ENCODE data around the gene PLEKHG4. TPM values are rescaled to one million over a fixed set of nuclear protein-coding genes. Genes with fewer than 3 reads are reported as not detected.

Gene PLEKHG4
- total RNA-seq, 1 donor from 2014 or later: 20.9 TPM

GRCh38 chr16:67326472-67327309 is 47.4 kb downstream of the PLEKHG4 start, which contains the start of the genes KCTD19 and LRRC36:
Gene KCTD19 (minus strand): TSS chr16:67326741. CDS start chr16:67326707, 34 bp downstream.
Gene LRRC36 (plus strand): TSS chr16:67326815. CDS start chr16:67326863, 48 bp downstream.
- DNase-seq (ENCODE audit: low spot score): peak; percentile 44

GRCh38 chr16:67327743-67328142 is 48.4 kb downstream of the PLEKHG4 start:
- DNase-seq (ENCODE audit: low spot score): no peak

GRCh38 chr16:67329901-67330300 is 50.6 kb downstream of the PLEKHG4 start:
- DNase-seq (ENCODE audit: low spot score): no peak

- no peak for DNase-seq (ENCODE audit: low spot score)
These were observed 54.0 kb downstream of the PLEKHG4 start for GRCh38 chr16:67333315-67333714.

GRCh38 chr16:67336116-67336515 is 56.8 kb downstream of the PLEKHG4 start:
- DNase-seq (ENCODE audit: low spot score): no peak

- no peak for DNase-seq (ENCODE audit: low spot score)
These were observed 57.3 kb downstream of the PLEKHG4 start for GRCh38 chr16:67336648-67337047.

Other genes with a start within 250 kb of the PLEKHG4 start
- gene PHAF1, start 169.6 kb upstream of the PLEKHG4 start, total RNA-seq (ENCODE audit: insufficient read depth, low replicate concordance): 18.5 TPM
- gene B3GNT9, start 128.5 kb upstream of the PLEKHG4 start, total RNA-seq (ENCODE audit: insufficient read depth, low replicate concordance): 37.3 TPM
- gene TRADD, start 119.6 kb upstream of the PLEKHG4 start, total RNA-seq (ENCODE audit: insufficient read depth, low replicate concordance): 10.8 TPM
- 9.6 TPM for gene FBXL8, start 119.6 kb upstream of the PLEKHG4 start, total RNA-seq (ENCODE audit: insufficient read depth, low replicate concordance)
- 17.3 TPM for gene HSF4, start 114.8 kb upstream of the PLEKHG4 start, total RNA-seq (ENCODE audit: insufficient read depth, low replicate concordance)
- 17.1 TPM for gene NOL3, start 109.0 kb upstream of the PLEKHG4 start, total RNA-seq (ENCODE audit: insufficient read depth, low replicate concordance)
- 2.6 TPM for gene MATCAP1, start 95.6 kb upstream of the PLEKHG4 start, total RNA-seq (ENCODE audit: insufficient read depth, low replicate concordance)
- gene EXOC3L1, start 89.4 kb upstream of the PLEKHG4 start, total RNA-seq (ENCODE audit: insufficient read depth, low replicate concordance): 0.24 TPM
- gene E2F4, start 87.4 kb upstream of the PLEKHG4 start, total RNA-seq (ENCODE audit: insufficient read depth, low replicate concordance): 85.7 TPM
- not detected for gene ELMO3, start 80.4 kb upstream of the PLEKHG4 start, total RNA-seq (ENCODE audit: insufficient read depth, low replicate concordance)
- 5.5 TPM for gene TMEM208, start 52.4 kb upstream of the PLEKHG4 start, total RNA-seq (ENCODE audit: insufficient read depth, low replicate concordance)
- 2.6 TPM for gene FHOD1, start 32.1 kb upstream of the PLEKHG4 start, total RNA-seq (ENCODE audit: insufficient read depth, low replicate concordance)
- gene SLC9A5, start 30.6 kb upstream of the PLEKHG4 start, total RNA-seq (ENCODE audit: insufficient read depth, low replicate concordance): 1.2 TPM
- 3.4 TPM for gene KCTD19, start 47.2 kb downstream of the PLEKHG4 start, total RNA-seq (ENCODE audit: insufficient read depth, low replicate concordance)
- gene LRRC36, start 47.3 kb downstream of the PLEKHG4 start, total RNA-seq (ENCODE audit: insufficient read depth, low replicate concordance): 1.9 TPM
- gene TPPP3, start 114.0 kb downstream of the PLEKHG4 start, total RNA-seq (ENCODE audit: insufficient read depth, low replicate concordance): 26.5 TPM
- 5.3 TPM for gene ZDHHC1, start 136.9 kb downstream of the PLEKHG4 start, total RNA-seq (ENCODE audit: insufficient read depth, low replicate concordance)
- 1.4 TPM for gene HSD11B2, start 151.6 kb downstream of the PLEKHG4 start, total RNA-seq (ENCODE audit: insufficient read depth, low replicate concordance)
- gene ATP6V0D1, start 201.6 kb downstream of the PLEKHG4 start, total RNA-seq (ENCODE audit: insufficient read depth, low replicate concordance): 52.7 TPM
- gene AGRP, start 204.0 kb downstream of the PLEKHG4 start, total RNA-seq (ENCODE audit: insufficient read depth, low replicate concordance): not detected
- 17.3 TPM for gene RIPOR1, start 249.3 kb downstream of the PLEKHG4 start, total RNA-seq (ENCODE audit: insufficient read depth, low replicate concordance)

Measured in umbilical cord (tissue), 2 donors.